VCaP (cell line): Measurements from ENCODE around the gene ACOT9.

ENCODE experiments used
- H3K27ac ChIP-seq: fragments of 450-650 bp; 2 replicates; pipeline ENCODE4 v1.5.1; 2017
- TF ChIP-seq, protein P1 (sequence below): fragments of 450-650 bp; conservative IDR thresholded peaks from 2 replicates; pipeline ENCODE4 v1.5.1; 2017; ENCODE audit warnings: mild to moderate bottlenecking, moderate library complexity

Gene ACOT9, protein sequence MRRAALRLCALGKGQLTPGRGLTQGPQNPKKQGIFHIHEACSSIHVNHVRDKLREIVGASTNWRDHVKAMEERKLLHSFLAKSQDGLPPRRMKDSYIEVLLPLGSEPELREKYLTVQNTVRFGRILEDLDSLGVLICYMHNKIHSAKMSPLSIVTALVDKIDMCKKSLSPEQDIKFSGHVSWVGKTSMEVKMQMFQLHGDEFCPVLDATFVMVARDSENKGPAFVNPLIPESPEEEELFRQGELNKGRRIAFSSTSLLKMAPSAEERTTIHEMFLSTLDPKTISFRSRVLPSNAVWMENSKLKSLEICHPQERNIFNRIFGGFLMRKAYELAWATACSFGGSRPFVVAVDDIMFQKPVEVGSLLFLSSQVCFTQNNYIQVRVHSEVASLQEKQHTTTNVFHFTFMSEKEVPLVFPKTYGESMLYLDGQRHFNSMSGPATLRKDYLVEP

DNA sequence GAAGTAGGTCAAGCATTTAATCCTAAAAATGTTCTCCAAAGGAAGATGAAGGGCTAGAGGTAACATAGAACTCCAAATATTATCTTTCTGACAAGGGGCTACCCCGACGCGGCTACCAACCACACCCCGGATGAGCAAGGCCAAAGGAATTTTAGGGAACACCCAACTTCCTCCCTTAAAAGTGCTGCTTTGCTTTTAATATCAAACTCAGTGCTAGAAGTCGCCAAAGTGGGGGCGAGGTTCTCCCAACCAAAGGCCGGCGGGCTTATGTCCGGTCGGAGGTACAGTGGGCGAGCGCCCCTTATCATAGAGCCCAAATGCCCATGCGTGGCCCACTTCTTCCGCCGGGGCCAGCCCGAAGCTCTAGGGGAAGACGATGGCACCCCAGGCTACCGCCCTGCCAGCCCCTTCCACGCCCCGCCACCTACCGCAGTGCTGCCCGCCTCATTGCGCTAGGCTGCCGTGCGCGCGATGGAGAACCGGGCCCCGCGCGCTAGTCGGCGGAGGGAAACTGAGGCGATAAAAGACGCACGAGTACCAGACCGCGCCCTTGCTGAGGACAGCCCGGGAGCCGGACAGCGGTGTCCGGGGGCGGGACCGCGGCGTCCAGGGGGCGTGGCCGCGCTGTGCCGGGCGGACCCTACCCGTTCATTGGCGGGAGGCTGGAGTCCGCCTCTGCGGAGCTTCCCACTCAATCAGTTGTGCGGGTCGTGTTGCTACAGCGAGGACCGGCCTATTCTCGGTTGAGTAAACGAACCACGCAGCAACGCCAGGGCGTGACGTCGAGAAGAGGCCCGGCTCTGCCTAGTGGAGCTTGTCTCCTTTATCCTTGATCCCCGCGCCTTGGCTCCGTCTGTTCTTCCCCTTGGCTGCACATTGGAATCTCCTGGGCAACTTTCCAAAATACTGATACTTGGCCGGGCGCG lies at the start of gene ACOT9:
Gene ACOT9, minus strand, starts transcription at position 580 of the 926 bp plus-strand sequence. Its CDS starts 132 bp downstream, at position 448.
- H3K27ac ChIP-seq = peak within 1 kb of the TSS; percentile 66
- TF ChIP-seq, protein P1, sequence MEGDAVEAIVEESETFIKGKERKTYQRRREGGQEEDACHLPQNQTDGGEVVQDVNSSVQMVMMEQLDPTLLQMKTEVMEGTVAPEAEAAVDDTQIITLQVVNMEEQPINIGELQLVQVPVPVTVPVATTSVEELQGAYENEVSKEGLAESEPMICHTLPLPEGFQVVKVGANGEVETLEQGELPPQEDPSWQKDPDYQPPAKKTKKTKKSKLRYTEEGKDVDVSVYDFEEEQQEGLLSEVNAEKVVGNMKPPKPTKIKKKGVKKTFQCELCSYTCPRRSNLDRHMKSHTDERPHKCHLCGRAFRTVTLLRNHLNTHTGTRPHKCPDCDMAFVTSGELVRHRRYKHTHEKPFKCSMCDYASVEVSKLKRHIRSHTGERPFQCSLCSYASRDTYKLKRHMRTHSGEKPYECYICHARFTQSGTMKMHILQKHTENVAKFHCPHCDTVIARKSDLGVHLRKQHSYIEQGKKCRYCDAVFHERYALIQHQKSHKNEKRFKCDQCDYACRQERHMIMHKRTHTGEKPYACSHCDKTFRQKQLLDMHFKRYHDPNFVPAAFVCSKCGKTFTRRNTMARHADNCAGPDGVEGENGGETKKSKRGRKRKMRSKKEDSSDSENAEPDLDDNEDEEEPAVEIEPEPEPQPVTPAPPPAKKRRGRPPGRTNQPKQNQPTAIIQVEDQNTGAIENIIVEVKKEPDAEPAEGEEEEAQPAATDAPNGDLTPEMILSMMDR = no peak

DNA sequence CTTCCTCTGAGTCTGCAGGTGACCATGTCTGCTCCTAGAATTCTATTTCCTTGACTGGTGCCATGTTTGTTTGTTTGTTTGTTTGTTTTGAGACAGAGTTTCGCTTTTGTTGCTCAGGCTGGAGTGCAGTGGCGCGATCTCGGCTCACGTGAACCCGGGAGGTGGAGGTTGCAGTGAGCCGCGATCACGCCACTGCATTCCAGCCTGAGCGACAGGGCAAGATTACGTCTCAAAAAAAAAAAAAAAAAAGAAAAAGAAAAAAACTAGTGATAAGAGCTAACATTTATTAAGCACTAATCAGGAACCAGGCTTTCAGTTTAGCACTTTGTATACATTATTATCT lies 47.0 kb upstream of the ACOT9 start:
- TF ChIP-seq, protein P1 = no peak
- no peak overlapping the region for H3K27ac ChIP-seq

DNA sequence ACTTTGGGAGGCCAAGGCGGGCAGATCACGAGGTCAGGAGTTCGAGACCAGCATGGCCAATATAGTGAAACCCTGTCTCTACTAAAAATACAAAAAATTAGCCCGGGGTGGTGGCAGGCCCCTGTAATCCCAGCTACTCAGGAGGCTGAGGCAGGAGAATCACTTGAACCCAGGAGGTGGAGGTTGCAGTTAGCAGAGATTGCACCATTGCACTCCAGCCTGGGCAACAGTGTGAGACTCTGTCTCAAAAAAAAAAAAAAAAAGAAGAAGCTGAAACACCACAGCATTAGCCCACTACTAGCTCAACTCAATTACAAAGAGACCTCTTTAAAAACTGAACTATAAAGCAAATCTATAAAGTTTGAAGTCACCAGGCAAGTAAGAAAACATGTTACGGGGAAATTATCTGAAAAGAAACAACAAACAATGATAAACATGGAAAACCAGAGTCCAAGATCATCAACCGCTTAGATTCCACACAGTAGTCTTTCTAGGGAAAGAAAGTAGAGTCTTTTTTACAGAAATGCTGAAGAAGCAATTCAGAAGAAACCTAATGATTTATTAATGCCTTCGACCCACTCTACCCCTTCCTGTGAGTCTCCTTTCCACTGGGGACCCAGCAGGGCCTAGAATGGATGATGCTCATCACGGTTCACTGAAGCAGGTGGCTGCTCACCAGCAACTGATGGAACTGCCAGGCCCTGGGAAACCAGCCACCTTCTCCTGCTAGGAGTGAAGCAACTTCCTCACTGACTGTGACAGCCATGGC lies 46.5 kb upstream of the ACOT9 start:
- TF ChIP-seq, protein P1 = no peak
- no peak overlapping the region for H3K27ac ChIP-seq

DNA sequence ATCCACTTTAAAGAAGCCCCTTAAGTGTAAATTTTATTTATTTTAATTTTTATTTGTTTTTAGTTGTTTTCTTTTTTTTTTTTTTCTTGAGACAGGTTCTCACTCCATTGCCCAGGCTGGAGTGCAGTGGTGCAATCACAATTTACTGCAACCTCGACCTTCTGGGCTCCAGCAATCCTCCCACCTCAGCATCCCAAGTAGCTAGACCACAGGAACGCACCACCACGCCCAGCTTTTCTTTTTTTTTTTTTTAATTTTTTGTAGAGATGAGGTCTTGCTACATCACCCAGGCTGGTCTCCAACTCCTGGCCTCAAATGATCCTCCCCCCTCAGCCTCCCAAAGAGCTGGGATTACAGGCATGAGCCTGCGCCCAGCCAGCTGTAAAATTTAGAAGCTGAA lies 45.9 kb upstream of the ACOT9 start:
- H3K27ac ChIP-seq = no peak overlapping the region
- TF ChIP-seq, protein P1 = no peak

DNA sequence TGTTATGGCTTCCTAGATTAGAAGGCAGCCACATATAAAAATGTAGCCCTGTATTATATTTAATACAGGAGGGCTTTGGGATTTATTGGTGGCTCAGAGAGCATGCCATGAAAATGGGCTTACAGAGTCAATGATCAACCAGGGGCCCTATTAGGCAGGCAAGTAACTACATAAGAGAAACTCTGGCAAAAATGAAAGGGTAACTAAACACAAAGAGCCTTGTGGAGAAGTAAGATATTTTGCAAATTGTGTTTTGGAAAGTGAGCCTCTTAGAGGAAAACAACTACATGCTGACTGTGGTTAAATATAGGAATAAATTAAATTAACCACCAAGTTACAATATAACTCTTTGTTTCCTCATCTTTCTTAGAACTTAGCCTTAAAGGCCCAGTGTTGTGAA lies 45.4 kb upstream of the ACOT9 start:
- no peak overlapping the region for H3K27ac ChIP-seq
- TF ChIP-seq, protein P1 = no peak

DNA sequence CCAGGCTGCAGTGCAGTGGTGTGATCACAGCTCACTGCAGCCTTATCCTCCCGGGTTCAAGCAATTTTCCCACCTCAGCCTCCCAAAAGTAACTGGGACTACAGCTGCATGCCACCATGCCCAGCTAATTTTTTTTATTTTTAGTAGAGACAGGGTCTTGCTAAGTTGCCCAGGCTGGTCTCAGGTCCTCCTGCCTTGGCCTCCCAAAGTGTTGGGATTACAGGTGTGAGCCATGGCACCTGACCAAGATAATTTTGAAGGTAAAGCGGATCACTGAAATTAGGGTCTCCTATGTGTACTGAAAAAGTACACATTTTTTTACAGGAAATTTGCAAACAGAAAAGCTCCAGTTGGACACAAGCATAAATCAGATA lies 44.7 kb upstream of the ACOT9 start:
- TF ChIP-seq, protein P1 = no peak
- H3K27ac ChIP-seq = no peak overlapping the region; the same call in 1 of the 2 replicates
